ENCODE results near the gene SHB. TPM values are rescaled to one million over a fixed set of nuclear protein-coding genes. Genes with fewer than 3 reads are reported as not detected.
"Not testable (repeated sequence)": the region's sequence is repeated elsewhere in the genome, so short reads cannot be mapped to it uniquely, and the experiment has no call there.

The SHB gene
- total RNA-seq, 1 experiment from 2014 or later, result 54.8 TPM

DNA sequence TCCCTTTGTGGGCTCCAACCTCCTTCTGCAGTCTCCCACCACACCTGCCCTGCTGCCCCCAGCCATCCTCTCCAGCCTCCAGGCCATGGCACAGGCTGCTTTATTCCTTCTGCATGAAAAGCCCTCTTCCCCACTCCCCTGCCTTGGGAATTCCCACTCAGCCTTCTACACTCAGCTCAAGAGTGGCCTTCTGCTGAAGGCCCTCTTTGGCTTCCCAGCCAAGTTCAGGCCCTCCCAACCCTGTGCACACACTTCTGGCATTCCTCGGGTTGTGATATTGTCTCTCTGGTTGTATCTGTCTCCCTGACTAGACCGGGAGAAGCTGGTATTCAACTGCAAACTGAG is 5.7 kb downstream of the SHB start:
- DNase-seq (ENCODE audit: low spot score), result no peak

DNA sequence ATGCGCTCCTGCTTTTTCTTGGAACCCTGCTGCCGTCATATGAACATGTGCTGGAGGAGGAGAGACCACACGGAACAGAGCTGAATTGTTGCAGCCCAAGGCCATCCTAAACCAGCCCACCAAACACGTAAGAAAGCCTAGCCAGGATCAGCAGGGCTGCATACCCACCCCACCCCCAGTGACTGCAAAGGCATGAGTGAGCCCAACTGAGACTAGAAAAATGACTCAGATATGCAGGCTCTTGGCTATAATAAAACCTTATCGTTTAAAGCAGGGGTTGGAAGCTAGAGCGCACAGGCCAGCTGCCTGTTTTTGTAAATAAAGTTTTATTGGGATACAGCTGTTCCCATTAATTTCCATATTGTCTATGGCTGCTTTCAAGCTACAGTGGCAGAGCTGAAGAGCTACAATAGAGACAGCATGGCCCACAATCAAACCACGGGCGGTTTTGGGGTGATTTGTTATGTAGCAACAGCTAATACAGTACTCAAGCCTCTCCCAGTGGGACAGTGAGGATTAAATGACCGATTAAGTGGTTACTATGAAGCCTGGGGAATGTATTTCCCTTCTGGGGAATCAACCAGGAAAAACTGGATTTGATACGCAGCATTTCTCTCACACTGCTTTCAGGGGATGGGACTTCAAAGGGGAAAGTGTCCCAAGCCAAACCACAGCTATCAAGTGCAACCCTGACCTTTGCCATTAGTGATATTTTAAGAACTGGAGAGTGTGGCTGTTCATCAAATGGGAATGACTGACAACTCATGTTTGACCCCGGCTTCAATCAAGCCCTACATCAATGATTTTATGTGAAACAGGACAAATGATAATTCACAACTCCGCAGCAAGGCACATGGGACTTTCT is 6.3 kb downstream of the SHB start:
- DNase-seq (ENCODE audit: low spot score), result no peak

DNA sequence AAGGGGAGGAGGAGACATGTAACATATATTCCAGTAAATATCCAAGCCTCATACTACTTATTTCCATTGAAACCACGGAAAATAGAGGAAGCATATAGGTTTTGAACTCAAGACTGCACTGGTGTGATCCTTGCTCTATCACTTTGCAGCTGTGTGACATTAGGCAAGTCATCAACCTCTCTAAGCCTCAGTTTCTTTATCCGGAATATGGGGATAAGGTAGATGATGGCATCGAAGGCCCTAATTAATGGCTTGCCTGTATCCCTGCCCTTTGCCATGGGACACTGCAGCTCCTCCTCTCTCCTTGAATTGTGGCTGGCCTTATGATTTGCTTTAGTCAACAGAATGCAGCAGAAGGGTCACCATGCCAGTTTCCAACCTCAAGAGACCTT is 6.9 kb downstream of the SHB start:
- DNase-seq (ENCODE audit: low spot score), result no peak

DNA sequence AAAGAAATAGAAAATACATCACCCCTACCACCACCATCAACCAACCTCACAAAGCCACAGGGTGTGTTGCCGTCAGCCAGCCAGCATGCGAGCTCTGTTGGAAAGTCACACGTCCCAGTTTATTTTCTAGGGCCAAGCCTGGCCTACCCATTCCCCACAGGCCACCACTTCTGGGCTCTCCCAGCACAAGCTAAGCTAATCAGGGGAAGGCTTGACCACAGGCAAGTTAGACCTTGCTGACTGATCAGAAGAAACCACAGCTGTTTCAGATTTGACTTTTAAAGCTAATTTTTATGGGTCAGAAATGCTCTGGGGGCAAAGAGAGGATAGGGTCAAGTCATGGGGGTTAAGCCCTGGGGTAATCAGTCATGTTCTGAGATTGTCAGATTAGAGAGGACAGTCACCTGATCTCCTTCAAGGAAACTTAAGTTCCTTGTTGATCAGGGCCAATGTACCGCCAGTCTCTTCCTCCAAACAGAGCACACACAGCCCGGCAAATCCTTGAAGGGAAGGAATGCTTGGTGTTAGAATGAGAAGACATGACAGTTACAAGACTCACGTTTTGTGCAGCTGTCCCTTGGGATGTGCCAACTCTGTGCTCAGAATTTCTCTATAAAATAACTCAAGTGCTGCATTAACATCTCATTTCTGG is 7.6 kb downstream of the SHB start:
- no peak for DNase-seq (ENCODE audit: low spot score)

DNA sequence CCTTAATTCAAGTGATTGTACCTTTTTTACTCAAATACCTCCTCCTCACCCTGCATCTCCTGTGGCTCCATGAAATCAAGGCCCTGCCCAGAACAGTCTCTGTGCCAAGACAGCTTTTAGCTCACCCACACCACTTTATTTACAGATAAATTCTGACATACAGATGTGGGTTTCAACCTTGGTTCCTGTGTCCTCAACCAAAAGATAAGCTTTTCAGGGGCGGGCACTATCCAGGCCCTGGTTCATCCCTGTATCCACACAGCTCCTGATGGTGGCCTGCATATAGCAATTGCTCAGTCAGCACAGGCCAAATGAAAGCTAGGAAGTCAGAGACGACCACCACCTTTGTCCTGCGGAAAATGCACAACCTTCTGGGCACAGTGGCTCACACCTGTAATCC is 8.3 kb downstream of the SHB start:
- DNase-seq (ENCODE audit: low spot score), result no peak

DNA sequence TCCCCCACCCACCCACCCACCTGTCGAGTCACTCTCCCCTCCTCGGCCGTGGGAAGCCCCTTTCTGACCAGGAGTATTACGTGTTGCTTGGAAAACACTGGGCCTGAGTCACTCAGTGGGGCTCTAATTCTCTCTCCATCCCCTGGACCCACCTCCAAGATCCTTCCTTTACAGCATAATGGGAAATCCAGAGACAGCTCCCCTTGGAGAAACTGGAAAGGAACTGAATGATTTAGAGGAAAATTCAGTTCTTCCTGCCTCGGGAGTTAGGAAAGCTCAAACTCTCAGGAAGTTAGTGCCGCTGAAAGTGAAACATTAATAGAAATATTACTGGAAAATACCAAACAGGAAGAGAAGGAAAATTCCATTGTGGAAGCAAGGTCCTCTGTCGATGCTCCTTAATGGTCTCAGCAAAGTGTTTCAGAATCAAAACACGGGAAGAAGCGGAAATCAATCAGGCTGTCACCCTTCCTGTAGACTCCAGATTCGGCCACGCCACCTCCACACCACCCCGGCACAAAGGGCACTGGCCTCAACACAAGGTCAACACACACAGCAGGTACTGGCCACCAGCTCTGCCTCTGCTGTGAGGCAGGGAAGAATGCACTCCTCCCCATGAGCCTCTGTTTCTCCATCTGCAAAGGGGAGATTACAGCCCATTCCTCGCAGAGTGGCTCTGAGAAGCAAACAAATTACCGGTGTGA is 9.6 kb downstream of the SHB start:
- no peak for DNase-seq (ENCODE audit: low spot score)

DNA sequence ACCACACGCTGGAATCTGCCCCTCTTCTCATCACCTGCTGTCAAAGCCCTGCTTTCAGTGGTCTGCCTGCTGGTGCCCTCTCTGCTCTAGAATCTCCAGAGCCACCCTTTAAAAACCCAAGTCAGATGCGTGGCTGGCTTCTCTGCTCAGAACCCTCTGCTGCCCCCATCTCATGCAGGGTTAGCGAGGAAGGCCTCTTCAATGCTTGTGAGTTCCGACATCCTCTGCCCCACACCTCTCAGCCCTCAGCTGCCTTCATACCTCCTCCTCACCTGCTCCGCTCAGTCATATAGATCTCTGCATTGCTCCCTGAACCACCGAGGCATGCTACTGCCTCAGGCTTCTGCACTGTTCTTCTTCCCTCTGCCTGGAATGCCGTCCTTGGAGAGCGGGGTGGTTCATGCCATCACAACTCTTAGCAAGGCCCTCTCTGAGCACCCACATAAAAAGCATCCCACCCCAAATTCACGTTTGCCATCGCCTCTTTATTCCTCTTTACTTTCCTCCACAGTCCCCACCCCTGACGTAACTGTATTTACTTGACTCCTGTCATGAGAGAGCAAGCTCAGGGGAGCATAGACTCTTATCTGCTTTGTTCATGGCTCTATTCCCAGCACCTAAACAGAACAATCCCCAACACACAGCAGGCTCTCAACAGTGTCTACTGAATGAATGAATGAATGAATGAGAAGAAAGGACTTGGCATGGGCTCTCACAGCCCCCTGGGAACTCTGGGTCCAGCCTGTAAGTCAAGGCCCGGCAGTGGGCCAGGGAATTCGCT is 10.4 kb downstream of the SHB start:
- DNase-seq (ENCODE audit: low spot score), result no peak

DNA sequence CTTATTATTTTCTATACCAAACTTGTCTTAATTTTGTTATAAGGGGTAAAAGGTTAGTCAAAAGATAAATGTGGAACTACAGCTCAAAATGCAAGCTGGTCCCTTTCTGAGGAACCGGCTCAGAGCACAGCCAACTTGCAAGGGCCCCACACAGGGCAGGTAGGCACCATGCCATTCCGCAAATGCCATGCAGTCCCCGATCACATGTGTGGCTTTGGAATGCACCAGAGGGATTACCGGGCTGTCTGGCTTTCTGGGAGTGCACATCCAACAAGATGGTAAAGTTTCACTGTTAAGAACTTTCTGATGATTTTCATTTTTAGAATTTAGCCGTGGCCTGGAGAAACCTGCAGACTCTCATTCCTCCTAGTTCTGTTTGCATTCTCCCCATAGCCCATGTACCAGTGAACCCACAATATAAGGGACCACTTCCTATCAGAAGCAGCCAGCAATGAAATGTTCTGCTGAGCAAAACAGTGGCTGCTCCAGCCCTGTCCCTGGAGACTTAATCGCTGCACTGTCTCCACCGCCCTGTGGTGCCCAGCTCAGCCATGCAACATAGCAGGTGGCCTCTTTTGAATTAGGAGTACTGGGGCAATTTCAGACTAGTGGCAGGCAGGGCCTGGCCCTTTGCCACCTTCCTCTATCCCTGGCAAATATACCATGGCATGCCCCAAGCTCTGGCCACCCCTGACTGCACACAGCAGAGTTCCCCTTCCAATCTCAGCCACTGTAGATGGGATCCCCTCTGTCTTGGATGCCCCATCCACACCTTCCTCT is 11.4 kb downstream of the SHB start:
- no peak for DNase-seq (ENCODE audit: low spot score)

DNA sequence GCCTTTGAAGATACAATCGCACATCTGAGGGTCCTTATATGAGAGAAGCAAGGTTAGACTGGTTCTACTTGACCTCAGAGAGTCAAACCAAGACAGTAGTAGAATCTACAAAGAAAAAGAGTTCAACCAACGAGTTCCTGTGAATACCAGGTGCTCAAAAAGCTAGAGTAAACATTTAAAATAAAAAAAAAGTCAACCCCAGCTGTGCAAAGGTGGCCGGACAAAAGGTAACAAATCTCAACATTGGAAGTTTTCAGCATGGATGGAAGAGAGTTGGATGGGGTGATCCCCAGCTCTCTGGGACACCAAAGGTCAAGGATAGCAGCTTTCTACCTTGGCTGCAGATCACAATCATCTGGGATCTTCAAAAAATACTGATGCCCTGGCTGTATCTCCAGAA is 14.4 kb downstream of the SHB start:
- DNase-seq (ENCODE audit: low spot score), result no peak

DNA sequence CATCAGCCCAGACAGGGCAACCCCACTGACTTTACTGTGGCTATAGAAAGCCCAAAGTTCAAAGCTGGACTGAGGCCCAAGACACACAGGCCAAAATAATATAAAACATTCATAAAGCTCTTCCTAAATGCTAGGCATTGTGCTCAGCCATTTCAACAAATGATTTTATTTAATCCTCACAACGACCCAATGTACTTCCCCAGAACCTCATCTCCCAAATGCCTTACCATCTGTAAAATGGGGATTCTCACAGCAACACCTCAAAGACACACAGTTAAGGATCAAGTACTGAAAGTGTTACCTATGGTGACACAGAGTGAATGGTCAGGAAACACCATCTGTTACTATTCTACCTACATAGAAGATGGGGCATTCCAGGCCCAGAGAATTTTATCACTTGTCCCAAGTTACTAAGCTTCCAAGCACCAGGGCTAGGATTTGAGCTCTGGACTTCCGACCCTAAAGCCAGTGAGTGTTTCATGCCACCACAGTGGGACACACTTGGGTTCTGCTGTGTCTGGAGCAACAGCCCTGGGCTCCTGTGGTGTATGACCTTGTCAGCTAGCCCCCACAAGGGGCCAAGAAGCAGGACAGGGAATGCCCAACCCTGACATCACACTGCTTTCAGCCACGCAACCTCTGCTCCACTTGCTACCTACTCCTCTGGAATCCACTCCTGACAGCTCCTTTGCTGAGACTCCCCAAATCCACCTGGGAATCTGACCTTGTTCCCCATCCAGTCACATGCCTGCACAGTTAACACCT is 15.1 kb downstream of the SHB start:
- DNase-seq (ENCODE audit: low spot score), result no peak

DNA sequence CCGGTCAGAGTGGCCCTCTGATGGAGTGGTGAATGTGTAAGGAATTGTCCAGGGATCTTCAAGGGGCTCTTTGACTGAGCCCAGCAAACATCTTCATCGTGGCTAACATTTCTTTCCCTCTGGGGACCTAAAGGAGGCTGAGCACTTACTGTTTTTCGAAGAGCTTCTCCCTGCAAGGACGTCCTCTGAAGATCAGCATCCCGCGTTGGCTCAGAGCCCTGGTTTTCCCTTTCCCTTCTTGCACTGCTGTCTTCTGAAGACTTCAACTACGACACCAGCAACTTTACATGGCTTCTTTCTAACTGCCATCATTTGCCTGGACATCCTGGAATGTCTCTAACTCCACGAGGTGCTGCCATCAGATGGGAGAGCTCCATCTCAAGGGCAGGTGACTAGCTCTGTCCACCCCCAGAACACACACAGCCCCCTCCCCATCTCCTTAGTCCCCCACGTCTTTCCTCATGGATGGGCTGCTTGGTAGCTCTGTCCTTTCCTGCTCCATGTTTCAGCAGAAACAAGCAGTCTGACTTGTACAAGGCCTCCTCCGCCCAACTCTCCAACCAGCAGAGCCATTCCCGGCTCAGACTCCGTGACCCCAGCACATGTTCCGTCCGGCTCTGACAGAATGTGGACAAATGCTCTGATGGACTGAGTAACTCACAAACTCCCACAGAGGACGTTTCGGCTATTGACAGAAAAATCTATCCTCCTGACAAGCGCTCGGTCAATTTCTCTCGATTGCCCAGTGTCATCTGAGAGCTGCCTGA is 17.1 kb downstream of the SHB start:
- DNase-seq (ENCODE audit: low spot score), result no peak

DNA sequence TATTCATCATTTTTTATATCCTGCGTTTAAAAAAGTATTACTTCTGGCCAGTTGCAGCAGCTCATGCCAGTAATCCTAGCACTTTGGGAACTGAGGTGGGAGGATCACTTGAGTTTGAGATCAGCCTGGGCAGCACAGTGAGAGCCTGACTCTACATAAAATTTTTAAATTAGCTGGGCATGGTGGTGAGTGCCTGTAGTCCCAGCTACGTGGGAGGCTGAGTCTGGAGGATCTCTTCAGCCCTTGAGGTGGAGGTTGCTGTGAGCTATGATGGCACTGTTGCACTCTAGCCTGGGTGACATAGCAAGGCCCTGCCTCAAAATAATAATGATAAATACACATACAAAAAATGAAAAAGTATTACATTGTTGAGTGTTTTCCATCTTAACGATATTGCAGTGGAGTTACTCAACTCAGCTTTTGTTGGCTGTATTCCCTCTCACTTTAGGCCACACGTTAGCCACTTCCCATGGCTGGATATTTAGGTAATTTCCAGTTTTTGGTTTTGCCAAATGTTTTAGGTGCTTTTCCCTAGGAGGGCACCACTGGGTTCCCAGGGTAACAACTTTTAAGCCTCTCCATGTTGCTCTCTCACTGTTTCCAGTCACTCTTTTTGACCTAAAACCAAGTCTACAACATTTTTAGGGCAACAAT is 20.6 kb downstream of the SHB start:
- DNase-seq (ENCODE audit: low spot score), result no peak

DNA sequence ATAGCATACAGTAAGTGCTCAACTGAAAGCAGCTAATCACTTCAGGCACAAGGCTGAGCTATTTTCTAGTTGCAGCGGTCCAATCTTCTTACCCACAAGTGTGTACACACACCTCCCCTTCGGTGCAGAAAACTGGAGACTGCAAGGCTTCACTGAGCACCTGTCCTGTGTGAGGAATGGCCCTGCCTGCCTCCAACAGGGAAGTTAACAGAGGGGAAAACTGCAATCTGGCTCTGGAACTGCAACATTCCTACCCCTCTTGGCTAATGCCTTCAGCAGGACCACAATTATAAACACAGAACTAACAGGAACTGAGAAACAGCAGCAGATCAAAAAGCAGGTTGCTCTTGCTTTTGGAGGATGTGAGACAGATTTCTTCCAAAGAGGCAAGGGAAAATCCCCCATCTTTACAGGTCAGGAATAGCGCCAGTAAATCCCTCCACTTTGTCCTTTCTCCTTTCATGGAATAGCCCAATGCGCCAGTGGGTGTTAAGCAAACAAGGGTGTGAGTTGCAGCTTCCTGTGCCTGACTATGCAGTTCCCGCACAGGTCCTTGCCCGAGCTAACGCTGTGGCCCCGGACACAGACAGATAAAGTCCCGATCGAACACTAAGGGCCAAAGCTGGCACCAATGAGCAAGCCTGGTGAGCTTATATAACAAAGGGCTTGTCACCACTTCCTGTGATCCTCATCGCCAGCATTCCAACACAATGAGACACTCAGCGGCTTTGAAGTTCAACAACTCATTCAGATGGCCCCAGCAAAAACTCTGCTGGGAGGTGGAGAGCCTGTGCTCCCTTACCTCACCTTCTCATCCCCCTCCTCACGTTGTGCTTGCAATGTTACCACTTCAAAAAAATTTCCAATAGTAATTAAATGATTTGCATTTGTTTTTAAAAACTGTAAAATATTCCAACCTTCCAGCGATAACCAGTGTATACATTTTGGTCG is 21.5 kb downstream of the SHB start:
- peak; percentile 90 for DNase-seq (ENCODE audit: low spot score)

DNA sequence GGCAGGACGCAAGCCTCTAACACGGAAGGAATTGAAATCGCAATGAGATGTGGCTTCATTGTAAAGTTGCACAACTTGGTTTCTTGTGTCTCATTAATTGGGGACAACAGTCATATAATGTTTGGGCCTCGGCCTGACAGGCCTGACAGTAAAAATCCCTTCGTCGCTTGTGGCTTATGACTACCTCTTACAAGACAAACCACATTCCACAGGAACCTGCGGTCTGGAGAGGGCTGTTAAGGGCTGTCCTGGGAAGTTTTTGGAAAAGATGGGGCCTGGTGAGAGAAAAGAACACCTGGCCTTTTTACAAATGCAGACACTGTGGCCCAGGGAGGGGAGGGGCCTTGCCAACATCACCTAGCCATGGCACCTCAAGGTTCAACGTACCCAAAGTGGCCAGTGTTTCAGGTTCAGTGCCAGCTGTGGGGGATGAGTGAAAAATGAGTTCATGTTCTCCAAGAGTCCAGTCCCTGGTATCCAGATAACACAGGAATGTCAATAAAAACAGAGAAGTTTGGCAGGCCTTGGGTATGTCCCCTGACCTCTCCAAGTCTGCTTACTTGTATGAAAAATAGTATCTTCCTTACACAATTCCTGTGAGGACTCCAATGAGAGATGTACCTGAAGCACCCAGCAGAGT is 22.2 kb downstream of the SHB start:
- DNase-seq (ENCODE audit: low spot score), result peak; percentile 80

DNA sequence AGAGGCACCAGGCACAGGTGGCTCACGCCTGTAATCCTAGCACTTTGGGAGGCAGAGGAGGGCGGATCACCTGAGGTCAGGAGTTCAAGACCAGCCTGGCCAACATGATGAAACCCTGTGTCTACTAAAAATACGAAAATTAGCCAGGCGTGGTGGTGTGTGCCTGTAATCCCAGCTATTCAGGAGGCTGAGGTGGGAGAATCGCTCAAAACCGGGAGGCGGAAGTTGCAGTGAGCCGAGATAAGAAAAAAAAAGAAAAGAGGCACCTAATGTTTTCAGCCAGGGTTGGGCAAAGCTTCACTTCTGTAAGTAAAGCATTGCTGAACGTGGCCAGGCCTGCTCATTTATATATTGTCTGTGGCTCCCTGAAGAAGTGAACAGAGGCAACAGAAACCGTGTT is 23.1 kb downstream of the SHB start:
- DNase-seq (ENCODE audit: low spot score), result not testable (repeated sequence)

DNA sequence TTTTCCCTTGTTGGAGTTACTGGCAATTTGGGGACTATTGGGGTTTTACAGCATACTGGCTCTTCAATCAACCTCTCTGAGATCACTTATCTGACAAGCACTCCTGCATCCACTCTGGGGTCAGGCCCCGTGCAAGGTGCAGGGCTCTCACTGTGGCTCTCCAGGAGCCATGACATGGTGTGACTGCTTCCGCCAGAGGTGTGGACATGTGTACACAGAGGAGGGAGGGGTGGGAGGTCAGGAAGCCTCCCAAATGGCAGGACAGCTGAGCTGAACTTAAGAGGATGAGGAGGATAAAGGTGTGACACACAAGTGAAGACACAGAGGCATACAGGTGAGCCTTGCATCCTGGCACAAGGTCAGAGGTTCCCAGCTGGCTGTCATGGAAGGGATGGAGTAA is 24.3 kb downstream of the SHB start:
- DNase-seq (ENCODE audit: low spot score), result no peak

DNA sequence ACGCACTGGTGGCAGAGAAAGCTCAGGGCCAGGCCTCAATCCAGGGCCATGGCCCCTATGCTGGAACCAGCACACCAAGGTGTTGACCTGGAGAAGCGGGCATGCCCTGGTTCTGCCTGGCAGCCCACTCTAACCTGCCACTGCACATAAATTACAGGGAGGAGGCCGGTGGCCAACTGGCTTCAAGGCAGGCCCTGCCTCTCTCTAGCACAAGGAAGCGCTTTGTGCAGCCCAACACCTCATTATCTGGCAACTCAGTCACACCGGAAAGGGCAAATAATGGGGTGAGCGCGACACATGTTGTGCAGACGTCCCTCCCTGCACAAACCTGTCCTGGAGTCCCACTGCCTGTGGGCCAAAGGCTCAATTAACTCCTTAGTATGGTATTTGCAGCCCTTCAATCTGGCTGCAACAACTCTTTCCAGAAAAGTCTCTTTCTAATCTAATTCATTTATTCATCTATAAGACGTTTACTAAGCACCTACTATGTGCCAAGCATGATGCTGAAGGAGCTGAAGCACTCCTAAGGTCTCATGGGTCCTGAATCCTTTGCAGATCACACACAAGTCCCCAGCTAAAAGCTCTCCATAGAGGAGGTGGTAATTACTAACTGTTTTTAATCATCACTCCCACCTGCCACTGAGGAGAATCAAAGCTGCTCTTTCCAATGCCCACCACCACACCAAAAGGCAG is 24.9 kb downstream of the SHB start:
- DNase-seq (ENCODE audit: low spot score), result peak; percentile 69
